HEK293 (cell line): ENCODE results near the gene CEP295NL.

Experiments
- CTCF ChIA-PET: fragments of 350-600 bp; formaldehyde crosslinking; extraction: SDS; loops from one replicate; lab custom pipeline; 2021; ENCODE audit warnings: antibody characterized with exemption; lab: Yijun Ruan, JAX
- POLR2A ChIA-PET: fragments of 300-600 bp; formaldehyde crosslinking; extraction: SDS; loops from one replicate; lab custom pipeline; 2020; ENCODE audit warnings: antibody characterized with exemption, inconsistent platforms; lab: Yijun Ruan, JAX
- H3K27ac ChIP-seq: fragments of 200-500 bp; sonication (Bioruptor generic); 2 replicates; pipeline ENCODE4 v1.5.1; 2014; ENCODE audit warnings: low read depth, low read length, control low read depth, inconsistent platforms; ENCODE audit errors: extremely low read depth
- H3K36me3 ChIP-seq, 2 experiments: fragments of 200-500 bp in 1 of 2; sonication (Bioruptor generic) in 1 of 2; 1 replicate in 1 of 2; 2 replicates in 1 of 2; pipeline ENCODE4 v1.5.1; 2014 to 2017; ENCODE audit warnings: inconsistent platforms in 2 of 2, low read length in 2 of 2; ENCODE audit not compliant: control insufficient read depth in 2 of 2, insufficient read depth in 1 of 2
- H3K4me1 ChIP-seq: fragments of 200-500 bp; sonication (Bioruptor generic); 2 replicates; pipeline ENCODE4 v1.5.1; 2014; ENCODE audit warnings: mild to moderate bottlenecking, low read length, inconsistent platforms; ENCODE audit not compliant: control insufficient read depth, insufficient read depth
- H3K4me3 ChIP-seq: 2 replicates; pipeline ENCODE4 v1.5.1; 2011; ENCODE audit warnings: low read depth, mild to moderate bottlenecking, control low read depth, low read length, moderate library complexity
- H3K9me3 ChIP-seq: fragments of 200-500 bp; sonication (Bioruptor generic); 2 replicates; pipeline ENCODE4 v1.5.1; 2014; ENCODE audit warnings: low read depth, low read length, inconsistent platforms; ENCODE audit not compliant: control insufficient read depth, insufficient read depth
- BCL11A ChIP-seq: fragments of 450-650 bp; formaldehyde crosslinking; IDR thresholded peaks from 2 replicates; pipeline ENCODE4 v1.5.1; 2016; ENCODE audit warnings: low read depth, missing biosample characterization, missing genetic modification characterization
- GLI4 ChIP-seq: fragments of 450-650 bp; formaldehyde crosslinking; IDR thresholded peaks from 2 replicates; pipeline ENCODE4 v1.5.1; 2016; ENCODE audit warnings: missing biosample characterization, missing genetic modification characterization
- KLF7 ChIP-seq: fragments of 450-650 bp; formaldehyde crosslinking; IDR thresholded peaks from 2 replicates; pipeline ENCODE4 v1.5.1; 2016; ENCODE audit warnings: missing biosample characterization, missing genetic modification characterization, borderline replicate concordance
- PRDM1 ChIP-seq: fragments of 450-650 bp; formaldehyde crosslinking; IDR thresholded peaks from 2 replicates; pipeline ENCODE4; 2016; ENCODE audit warnings: missing biosample characterization, missing genetic modification characterization
- PRDM4 ChIP-seq: fragments of 450-650 bp; formaldehyde crosslinking; IDR thresholded peaks from 2 replicates; pipeline ENCODE4 v1.5.1; 2017; ENCODE audit warnings: missing biosample characterization, missing genetic modification characterization
- ZBTB17 ChIP-seq: fragments of 450-650 bp; formaldehyde crosslinking; IDR thresholded peaks from 2 replicates; pipeline ENCODE4 v1.5.1; 2016; ENCODE audit warnings: missing biosample characterization, missing genetic modification characterization
- ZBTB6 ChIP-seq: fragments of 450-650 bp; formaldehyde crosslinking; IDR thresholded peaks from 2 replicates; pipeline ENCODE4 v1.5.1; 2017; ENCODE audit warnings: missing biosample characterization, missing genetic modification characterization
- ZNF157 ChIP-seq: fragments of 450-650 bp; formaldehyde crosslinking; IDR thresholded peaks from 2 replicates; pipeline ENCODE4 v1.5.1; 2016; ENCODE audit warnings: missing biosample characterization, missing genetic modification characterization
- ZNF174 ChIP-seq: fragments of 450-650 bp; formaldehyde crosslinking; IDR thresholded peaks from 2 replicates; pipeline ENCODE4 v1.5.0; 2017; ENCODE audit warnings: missing biosample characterization, mild to moderate bottlenecking, missing genetic modification characterization
- ZNF18 ChIP-seq: fragments of 450-650 bp; formaldehyde crosslinking; IDR thresholded peaks from 2 replicates; pipeline ENCODE4 v1.5.1; 2016; ENCODE audit warnings: missing biosample characterization, missing genetic modification characterization
- ZNF221 ChIP-seq: fragments of 450-650 bp; formaldehyde crosslinking; IDR thresholded peaks from 2 replicates; pipeline ENCODE4 v1.5.1; 2017; ENCODE audit warnings: missing biosample characterization, missing genetic modification characterization, borderline replicate concordance
- ZNF266 ChIP-seq: fragments of 450-650 bp; formaldehyde crosslinking; IDR thresholded peaks from 2 replicates; pipeline ENCODE4 v1.5.1; 2016; ENCODE audit warnings: missing biosample characterization, missing genetic modification characterization, low read depth
- ZNF274 ChIP-seq, 2 experiments: fragments of 200-500 bp in 1 of 2; fragments of 450-650 bp in 1 of 2; sonication (Bioruptor generic) in 1 of 2; formaldehyde crosslinking in 1 of 2; IDR thresholded peaks; 2 replicates each; pipeline versions ENCODE4 v1.5.1 to v1.6.1; 2014 to 2016; ENCODE audit warnings: borderline replicate concordance in 1 of 2, inconsistent platforms in 1 of 2, low read length in 1 of 2, missing biosample characterization in 1 of 2, missing genetic modification characterization in 1 of 2
- ZNF362 ChIP-seq: fragments of 450-650 bp; formaldehyde crosslinking; IDR thresholded peaks from 2 replicates; pipeline ENCODE4 v1.5.1; 2016; ENCODE audit warnings: missing biosample characterization, missing genetic modification characterization
- ZNF366 ChIP-seq: fragments of 450-650 bp; formaldehyde crosslinking; conservative IDR thresholded peaks from 2 replicates; pipeline ENCODE4 v1.5.1; 2016; ENCODE audit warnings: missing biosample characterization, missing genetic modification characterization
- ZNF426 ChIP-seq: fragments of 450-650 bp; formaldehyde crosslinking; IDR thresholded peaks from 2 replicates; pipeline ENCODE4 v1.5.1; 2017; ENCODE audit warnings: missing biosample characterization, missing genetic modification characterization, mild to moderate bottlenecking, inconsistent platforms, moderate library complexity
- ZNF530 ChIP-seq: fragments of 450-650 bp; formaldehyde crosslinking; IDR thresholded peaks from 2 replicates; pipeline ENCODE4 v1.5.1; 2016; ENCODE audit warnings: low read depth, missing biosample characterization, missing genetic modification characterization
- ZNF645 ChIP-seq: fragments of 450-650 bp; formaldehyde crosslinking; IDR thresholded peaks from 2 replicates; pipeline ENCODE4; 2016; ENCODE audit warnings: missing biosample characterization, missing genetic modification characterization
- ZNF664 ChIP-seq: fragments of 450-650 bp; formaldehyde crosslinking; IDR thresholded peaks from 2 replicates; pipeline ENCODE4 v1.5.1; 2016; ENCODE audit warnings: missing biosample characterization, missing genetic modification characterization
- ZNF747 ChIP-seq: fragments of 450-650 bp; formaldehyde crosslinking; IDR thresholded peaks from 2 replicates; pipeline ENCODE4 v1.5.1; 2016; ENCODE audit warnings: missing biosample characterization, missing genetic modification characterization
- ZNF791 ChIP-seq: fragments of 450-650 bp; formaldehyde crosslinking; IDR thresholded peaks from 2 replicates; pipeline ENCODE4 v1.5.1; 2016; ENCODE audit warnings: missing biosample characterization, missing genetic modification characterization

The CEP295NL gene

GRCh38 chr17:78862073-78863023 is 40.7 kb downstream of the CEP295NL start (continued):
- TF ChIP-seq ZNF18, result no peak
- TF ChIP-seq ZNF266 (tag by site-specific recombination), result no peak
- no peak for TF ChIP-seq BCL11A (tag by site-specific recombination)
- no peak for TF ChIP-seq ZBTB6 (tag by site-specific recombination)
- TF ChIP-seq PRDM4 (tag by site-specific recombination), result no peak
- TF ChIP-seq GLI4 (tag by site-specific recombination), result 0 out of 2 replicates have a peak, but pooled peaks have one; percentile 20
- TF ChIP-seq ZNF791 (tag by site-specific recombination), result no peak
- TF ChIP-seq KLF7 (tag by site-specific recombination), result no peak
- no peak for TF ChIP-seq ZNF426 (tag by site-specific recombination)
- TF ChIP-seq ZNF221 (tag by site-specific recombination), result no peak
- no peak for TF ChIP-seq ZNF747 (tag by site-specific recombination)

- Histone ChIP-seq H3K36me3 (peaks cover 0 to 3% of the 10 kb centered on the region in 2 experiments; a peak in 1 of 3 replicates), H3K9me3 (no peaks in the 10 kb centered on the region), H3K4me1 (peaks cover 2% of the 10 kb centered on the region; the same call in 1 of the 2 replicates), H3K4me3 (no peak overlapping the region), H3K27ac (no peak overlapping the region)
- peak; percentile 92 for TF ChIP-seq ZNF664 (tag by site-specific recombination)
- TF ChIP-seq ZNF530 (tag by site-specific recombination), result no peak
- no peak for TF ChIP-seq ZNF362 (tag by site-specific recombination)
- no peak for TF ChIP-seq ZBTB17 (tag by site-specific recombination)
- no peak for TF ChIP-seq ZNF274 (IDR thresholded peaks at IDR 0.05; ENCODE audit: low read length)
- no peak for TF ChIP-seq ZNF274 (tag by site-specific recombination; IDR thresholded peaks at IDR 0.05; ENCODE audit: borderline replicate concordance)
- TF ChIP-seq ZNF366, result no peak
- no peak for TF ChIP-seq ZNF174 (tag by site-specific recombination)
- TF ChIP-seq ZNF645 (tag by site-specific recombination), result no peak
- peak; percentile 17; the same call in 1 of the 2 replicates for TF ChIP-seq PRDM1 (tag by site-specific recombination)
- TF ChIP-seq GLI4 (tag by site-specific recombination), result no peak
- peak; percentile 56; the same call in 1 of the 2 replicates for TF ChIP-seq ZNF157
- ChIA-PET CTCF (interaction anchor here (0.6 to 1.5 kb wide), 4 partner anchors 11 to 110 kb away, joined by 3 to 6 read pairs (median 6); no protein-coding TSS in a partner anchor), POLR2A (interaction anchor here (1.1 kb wide), 1 partner anchor 27 kb away, joined by 7 read pairs; no protein-coding TSS in a partner anchor)
Measured at GRCh38 chr17:78861229-78861628, 41.8 kb downstream of the CEP295NL start.
